GM04504 (cell line): ENCODE data around the gene ZSWIM7.
"Not testable (repeated sequence)": the region's sequence is repeated elsewhere in the genome, so short reads cannot be mapped to it uniquely, and the experiment has no call there.

Experiments
- DNase-seq: peaks from one replicate; pipeline ENCODE4 v3.0.0-alpha.2; 2012; ENCODE audit warnings: low read depth

ZSWIM7 gene

DNA sequence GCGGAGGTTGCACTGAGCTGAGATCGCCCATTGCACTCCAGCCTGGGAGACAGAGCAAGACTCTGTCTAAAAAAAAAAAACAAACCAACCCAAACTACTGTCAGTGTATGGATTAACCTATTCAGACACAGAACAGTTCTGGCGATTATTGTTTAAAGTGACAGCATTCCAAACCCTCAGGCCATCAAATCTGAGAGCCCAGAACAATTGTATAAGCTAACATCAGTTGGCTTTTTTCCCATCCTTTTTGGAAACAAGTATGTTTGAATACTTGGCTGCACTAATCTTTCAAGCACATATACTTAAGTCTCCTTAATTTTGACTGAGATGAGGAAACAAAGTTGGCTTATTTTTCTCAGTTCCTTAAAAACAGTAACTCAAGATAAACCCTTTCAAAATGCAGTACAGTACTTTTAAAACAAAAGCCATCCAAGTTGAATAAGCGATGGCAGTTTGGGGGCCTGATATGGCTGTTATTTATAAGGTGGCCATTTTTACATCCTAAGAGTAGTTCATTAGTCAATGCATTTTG is 1.4 kb downstream of the ZSWIM7 start:
- no peak for DNase-seq

DNA sequence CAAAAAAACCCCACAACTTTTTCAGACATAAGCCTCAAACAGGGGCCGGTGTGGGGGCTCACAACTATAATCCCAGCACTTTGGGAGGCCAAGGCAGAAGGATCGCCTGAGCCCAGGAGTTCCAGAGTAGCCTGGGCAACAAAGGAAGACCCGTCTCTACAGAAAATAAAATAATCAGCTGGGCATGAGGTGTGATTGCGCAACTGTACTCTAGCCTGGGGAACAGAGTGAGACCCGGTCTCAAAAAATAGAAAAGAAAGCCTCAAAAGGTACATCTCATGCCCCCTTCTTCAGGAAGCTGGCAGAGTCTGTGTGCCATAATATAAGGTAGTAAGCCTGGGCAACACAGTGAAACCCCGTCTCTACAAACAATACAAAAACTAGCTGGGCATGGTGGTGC is 3.2 kb downstream of the ZSWIM7 start:
- DNase-seq: no peak

DNA sequence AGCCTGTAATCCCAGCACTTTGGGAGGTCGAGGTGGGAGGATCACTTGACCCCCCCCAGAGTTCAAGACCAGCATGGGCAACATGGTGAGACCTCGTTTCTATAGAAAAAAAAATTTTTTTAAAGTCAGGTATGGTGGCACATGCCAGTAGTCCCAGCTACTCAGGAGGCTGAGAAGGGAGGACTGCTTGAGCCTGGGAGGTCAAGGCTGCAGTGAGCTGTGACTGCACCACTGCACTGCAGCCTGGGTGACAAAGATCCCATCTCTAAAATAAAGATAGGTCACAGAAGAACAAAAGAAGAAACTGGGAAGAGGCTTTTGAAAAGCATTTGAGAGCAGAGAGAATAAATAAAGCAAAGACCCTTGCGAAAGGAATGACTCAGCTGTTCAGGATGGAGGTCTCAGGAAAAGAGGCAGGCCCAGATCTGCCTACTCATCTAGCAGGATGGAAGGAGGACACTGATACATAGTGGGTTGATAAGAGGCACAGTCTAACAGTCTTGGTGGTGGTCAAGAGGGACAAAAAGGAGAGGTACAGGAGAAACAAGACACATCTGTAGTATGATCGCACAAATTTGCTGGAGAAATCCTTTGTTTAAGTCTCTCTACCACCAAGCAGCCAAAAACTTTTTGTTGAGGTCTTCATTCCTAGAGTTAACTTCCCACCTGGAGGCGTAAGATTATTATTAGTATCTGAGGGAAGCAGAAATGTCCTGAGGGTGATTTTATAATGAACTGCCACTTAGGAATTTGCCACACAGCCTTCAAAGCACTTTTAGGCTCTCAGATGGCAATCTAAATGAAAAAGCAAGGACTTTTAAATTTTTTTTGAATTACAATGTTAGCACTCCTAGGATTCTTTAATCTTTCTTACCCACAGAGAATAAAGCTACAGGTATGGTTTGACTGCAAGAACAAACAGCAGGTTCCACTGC is 17.6 kb downstream of the ZSWIM7 start:
- DNase-seq: no peak

DNA sequence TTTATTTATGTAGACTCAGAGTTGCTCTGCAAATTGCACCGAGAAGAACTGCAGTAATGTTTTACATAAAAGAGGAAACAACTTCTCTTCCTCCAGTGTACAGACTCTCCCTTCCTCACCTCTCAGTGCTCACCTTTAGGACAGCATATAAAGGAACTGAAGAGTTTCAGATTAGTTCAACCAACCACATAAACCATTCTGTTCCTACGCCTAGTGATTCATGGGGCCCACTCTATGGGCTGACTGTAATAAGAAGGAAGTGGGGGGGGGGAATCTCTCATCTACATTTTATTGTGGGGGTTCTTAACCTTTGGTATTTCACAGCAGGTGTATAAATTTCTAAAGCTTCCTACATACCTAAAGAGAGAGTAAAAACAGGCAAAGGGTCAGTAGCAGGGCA is 18.3 kb downstream of the ZSWIM7 start:
- no peak for DNase-seq

DNA sequence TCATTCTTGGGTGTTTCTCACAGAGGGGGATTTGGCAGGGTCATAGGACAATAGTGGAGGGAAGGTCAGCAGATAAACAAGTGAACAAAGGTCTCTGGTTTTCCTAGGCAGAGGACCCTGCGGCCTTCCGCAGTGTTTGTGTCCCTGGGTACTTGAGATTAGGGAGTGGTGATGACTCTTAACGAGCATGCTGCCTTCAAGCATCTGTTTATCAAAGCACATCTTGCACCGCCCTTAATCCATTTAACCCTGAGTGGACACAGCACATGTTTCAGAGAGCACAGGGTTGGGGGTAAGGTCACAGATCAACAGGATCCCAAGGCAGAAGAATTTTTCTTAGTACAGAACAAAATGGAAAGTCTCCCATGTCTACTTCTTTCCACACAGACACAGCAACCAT is 20.5 kb downstream of the ZSWIM7 start:
- not testable (repeated sequence) for DNase-seq

DNA sequence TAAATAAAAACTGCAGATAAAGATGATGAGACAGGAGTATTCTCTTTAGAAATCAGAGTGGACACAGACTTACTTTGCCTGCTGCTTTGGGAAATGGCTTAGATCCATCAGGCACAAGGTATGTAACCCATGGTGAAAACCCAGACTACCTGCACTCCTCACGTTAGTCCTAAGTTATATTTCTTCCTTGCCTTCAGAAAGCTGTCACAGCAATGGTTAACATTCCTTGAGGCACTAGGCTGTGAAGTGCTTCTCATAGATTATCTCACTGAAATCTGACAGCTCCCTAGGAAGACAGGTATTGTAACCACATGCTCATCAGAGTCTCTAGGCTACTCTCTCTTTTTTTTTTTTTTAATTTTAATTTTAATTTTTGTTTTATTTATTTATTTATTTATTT is 20.9 kb downstream of the ZSWIM7 start:
- no peak for DNase-seq

DNA sequence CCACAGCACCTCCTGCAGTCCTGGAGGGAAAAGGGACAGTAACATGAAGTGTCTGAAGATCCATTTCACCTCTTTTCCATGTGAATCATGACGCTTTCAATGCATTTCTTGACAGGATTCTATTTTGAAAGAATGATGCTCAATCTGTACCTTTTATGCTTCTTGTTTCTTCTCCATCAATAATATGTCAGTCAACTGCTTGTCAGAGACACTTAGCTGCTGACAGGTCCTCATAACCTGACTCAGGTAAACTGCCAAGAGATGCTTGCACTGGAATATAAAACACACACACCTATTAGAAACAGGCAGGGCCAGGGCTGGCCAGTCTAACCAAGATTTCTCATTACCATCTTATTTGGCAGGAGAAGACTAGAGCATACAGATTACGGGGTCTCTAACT is 21.6 kb downstream of the ZSWIM7 start:
- DNase-seq: no peak

DNA sequence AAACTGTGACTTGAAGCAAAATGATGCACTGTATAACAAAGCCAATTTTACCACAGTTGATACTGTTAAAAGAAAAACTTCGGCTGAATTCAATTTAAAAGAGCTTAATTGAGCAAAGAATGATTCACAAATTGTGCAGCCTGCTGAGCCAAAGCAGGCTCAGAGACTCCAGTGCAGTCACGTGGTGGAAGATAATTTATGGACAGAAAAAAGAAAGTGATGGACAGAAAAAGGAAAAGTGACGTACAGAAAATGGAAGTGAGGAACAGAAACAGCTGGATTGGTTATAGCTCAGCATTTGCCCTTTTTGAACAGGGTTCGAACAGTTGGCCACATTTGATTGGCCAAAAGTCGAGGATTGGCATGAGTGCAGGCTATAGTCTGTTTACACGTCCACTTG is 25.7 kb downstream of the ZSWIM7 start:
- DNase-seq: no peak

DNA sequence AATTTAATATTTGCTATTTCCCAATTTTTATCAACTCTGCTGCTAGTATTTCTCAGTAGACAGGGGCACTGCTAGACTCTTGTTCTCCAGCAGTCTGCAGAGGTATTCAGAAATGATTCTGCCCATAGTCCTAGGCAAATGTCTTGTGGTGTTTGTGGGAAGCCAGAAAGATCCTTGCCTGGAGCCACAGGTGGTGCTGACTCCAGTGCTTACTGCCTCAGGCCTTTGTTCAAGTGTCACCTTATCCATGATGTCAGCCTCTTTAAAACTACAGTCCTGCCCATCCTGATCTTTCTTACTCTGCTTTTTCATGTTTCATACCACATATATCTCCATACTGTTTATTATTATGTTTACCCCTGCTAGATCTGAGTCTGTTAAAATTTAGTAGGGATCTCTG is 26.5 kb downstream of the ZSWIM7 start:
- no peak for DNase-seq

DNA sequence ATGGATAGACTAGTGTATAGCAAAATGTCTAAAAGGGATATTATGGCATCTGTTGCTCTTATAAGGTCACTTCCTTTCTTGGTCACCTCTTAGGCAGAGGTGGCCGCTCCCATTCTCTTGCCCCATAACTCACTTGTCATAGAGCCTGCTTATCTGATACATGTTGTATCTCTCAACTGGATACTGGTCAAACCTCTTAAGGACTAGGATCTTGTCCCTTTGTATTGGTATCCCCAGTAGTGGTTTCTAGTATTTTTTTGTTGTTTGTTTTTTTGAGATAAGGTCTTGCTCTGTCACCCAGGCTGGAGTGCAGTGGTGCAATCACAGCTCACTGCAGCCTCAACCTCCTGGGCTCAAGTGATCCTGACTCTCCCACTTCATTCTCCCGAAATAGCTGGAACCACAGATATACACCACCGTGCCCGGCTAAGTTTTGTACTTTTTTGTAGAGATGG is 27.0 kb downstream of the ZSWIM7 start:
- no peak for DNase-seq

DNA sequence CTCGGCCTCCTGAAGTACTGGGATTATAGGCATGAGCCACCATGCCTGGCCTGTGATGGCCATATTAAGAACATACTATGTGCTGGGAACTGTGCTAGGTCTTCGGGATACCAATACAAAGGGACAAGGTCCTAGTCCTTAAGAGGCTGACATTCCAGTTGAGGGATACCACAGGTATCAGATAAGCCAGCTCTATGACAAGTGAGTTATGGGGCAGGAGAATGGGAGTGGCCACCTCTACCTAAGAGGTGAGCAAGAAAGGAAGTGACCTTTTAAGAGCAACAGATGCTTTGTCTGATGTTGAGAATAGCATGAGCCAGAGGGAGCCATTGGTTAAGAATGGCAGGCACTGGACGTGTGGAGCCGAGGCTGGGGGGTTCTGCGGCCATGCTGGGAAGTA is 27.6 kb downstream of the ZSWIM7 start:
- no peak for DNase-seq

DNA sequence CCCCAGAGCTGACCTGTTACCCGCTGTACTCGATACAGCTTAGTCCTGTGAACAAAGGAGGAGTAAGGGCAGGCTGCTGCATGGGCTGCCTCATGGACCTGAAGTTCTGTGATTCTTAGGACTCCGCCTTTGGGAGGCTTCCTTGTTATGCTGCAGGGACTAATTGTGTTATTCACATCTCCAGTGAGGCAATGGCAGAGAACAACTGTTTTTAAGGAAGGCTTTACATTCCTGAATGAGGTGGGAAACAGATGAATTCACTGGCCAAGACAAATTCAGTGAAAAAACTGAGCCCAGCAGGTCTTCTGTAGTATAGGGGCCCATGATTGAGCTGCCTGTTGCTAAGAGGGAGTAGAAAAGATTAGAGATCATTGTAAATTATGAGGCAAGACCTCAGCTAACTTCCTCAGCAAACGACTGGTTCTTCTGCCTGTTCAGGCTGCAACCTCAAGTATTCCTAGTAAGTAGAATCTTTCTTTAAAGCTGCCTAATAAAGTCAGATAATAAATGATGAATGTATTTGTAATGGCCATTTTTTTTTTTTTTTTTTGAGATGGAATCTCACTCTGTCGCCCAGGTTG is 28.3 kb downstream of the ZSWIM7 start:
- no peak for DNase-seq

DNA sequence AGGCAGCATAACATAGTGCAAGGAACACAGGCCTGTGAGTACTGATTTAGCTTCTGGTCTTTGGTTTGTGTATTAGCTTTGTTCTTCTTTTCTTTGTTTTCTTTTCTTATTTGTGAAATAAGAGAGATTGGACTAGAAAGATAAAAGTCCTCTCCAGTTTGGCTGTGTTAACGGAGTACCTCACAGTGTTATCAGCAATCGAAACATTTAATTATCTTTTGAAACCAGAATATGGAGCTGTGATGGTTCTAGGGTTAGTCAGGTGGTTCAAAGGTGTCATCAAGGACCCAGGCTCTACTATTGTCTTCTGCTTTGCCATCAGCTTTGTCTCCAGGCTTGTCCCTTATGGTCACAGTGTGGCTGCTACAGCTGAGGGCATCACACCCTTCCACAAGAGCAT is 29.0 kb downstream of the ZSWIM7 start:
- no peak for DNase-seq

DNA sequence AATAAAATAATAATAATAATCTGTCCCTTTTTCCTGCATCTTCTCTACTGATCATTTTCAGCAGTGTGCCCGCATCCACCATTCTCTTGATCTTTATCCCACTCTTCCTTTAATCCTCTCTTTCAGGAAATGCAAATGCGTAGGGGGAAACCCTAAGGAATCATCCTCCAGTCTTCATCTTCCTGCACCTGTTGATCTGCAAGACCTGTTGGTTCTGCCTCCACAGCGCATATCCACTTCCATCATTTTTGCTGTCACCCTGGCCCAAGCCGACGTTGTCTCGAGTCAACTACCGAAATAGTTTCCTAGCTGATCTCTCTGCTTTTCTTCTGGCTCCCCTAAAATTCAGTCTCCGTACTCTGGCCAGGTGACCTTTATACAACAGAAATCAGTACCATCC is 30.0 kb downstream of the ZSWIM7 start:
- no peak for DNase-seq

DNA sequence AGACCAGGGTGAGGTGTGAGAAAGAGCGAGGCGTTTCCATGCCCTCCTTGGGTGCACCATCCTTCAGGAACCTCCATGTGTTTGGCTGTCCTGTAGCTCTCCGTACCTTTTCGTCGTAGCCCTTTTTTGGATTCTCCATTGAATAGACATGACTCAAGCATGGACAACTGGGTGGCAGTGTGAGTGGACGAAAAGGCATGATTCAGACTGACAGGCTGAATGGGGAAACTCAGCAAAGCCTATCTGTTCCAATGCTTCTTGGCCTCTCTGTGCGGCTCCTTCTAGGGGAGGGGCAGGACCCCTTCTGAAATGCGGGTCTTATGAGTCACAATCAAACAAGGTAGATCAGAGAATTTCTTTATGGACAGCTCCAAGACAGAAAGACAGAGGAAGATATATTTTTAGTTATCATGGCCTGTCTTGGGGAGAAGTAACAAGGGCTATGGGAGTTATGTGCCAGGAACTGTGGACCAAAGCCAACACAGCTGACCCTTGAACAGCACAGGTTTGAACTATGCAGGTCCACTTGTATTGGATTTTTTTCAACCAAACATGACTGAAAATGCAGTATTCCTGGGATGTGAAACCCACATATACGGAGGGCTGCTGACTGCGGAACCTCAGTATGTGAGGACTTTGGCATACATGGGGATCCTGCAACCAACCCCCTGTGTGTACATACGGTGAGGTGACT is 31.7 kb downstream of the ZSWIM7 start:
- no peak for DNase-seq

DNA sequence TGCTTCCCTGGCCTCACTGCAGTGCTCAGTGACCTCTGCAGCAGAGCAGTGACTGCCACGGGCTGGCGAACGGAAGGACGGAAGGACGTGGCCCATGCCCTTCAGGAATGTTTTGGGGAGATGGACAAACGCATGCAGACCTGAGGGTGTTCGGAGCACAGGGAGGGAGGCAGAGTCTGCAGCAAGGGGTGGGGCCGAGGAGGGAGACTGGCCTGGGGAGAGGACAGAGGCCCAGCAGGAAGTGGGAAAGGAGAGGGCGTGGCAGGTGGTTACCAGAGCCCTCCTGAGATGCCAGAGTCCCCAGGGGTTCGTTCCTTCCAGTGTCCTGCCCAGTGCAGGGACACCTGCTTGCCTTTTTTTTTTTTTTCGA is 32.6 kb downstream of the ZSWIM7 start:
- DNase-seq: no peak

DNA sequence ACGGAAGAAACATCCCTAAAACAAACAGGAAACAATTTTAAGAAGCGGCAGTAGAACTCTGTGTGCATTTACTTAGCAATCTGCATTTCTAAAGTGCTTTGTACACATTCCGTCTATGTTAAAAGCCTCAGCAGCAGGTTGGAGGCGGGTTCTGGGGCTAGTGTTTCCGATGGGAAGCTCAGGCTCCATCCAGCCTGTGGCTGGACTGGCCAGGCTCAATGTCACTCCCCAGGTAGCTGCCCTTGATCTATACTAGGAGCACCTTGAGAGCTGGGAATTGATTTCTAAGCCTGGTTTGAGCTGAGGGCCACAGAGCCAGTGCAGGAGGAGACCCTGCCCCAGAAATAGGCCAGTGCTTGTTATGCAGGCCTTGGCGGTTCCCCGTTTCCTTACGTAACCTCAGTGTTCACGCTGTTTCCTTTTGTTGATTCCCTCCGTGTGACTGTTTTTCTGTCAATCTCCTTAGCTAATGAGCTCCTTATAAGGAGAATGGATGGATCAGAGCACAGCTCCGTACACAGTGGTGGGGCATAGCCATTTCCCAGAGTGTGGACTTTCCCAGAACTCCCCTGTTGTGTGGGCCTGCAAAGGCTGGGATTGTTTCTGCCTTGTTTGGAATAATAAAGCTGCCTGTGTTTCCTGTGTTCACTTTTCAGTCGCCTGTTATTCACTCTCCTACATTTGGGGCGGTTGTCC is 33.2 kb downstream of the ZSWIM7 start:
- DNase-seq: no peak

DNA sequence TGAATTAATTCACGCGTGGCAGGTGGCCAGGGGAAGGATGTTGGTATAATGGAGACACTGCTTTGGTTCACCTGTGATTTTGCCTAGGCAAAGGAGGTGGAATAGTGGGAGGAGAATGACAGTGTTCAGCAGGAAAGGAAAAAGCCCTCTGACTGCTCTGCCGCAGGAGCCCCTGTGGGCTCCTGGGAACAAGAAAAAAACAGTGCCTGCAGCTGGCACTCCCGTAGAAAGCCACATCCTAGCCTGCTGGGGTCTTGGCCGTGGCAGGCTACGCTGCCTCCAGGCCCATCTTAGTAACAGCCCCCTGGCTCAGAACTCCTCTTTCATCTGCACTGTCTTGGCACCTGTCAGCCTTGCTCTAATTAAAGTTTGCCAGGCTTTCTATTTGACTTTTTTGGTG is 34.0 kb downstream of the ZSWIM7 start:
- DNase-seq: no peak

DNA sequence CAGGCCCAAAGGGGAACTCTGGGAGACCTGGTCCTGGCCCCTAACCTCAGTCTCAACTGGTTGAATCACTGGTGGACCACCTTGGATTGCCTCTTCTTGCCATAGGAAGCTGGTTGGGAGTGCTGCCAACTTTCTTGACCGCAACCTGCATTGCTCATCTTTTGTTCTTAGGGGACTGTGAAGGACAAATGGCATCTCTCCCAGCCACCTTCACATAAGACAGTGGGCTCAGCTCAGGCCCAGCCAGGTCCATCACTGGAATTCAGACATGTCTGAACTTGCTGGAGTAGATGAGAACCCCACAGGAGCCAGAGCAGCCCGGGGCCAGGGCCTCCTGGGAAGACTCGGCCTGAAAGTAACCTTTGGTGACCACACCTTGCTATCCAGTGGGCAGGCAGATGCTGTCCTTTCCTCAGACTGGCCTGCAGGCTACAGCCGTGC is 35.8 kb downstream of the ZSWIM7 start:
- no peak for DNase-seq

DNA sequence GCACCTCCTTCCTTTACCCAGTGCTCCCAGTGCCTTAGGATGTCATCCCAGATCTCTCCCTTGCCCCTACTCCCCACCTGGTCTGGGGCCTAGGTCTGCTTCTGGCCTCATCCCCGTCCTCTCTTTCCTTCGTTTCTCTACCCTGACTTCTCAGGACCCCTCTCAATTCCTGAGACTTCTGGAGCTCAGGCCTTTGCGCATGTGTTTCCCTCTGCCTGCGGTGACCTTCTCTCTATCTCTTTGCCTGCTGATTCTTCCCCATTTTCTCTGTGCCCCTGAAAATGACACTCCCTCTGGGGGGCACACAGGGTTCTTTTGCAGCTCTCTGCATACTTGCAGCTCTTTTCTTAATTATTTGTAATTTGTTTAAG is 41.0 kb downstream of the ZSWIM7 start:
- no peak for DNase-seq

DNA sequence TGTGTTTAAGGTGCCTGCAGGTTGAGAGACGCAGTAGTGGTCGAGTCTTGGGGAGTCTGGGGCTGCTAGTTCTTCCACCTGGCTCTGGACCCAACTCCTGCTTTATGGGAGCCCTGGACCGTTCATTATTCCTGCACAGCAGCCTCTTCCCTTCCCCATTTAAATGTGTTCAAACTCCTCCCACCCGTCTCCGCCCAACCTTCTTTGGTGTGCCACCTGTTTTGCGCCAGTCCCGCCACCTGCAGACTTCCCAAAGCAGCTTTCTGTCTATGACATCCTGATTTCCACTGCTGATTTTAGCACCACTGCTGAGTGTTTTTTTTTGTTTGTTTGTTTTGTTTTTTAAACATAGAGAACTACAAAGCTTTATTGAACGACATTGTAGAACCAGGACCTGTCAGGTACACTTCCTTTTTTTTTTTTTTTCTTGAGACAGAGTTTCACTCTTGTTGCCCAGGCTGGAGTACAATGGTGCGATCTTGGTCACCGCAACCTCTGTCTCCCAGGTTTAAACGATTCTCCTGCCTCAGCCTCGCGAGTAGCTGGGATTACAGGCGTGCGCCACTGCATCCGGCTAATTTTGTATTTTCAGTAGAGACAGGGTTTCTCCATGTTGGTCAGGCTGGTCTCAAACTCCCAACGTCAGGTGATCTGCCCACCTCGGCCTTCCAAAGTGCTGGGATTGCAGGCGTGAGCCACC is 41.7 kb downstream of the ZSWIM7 start:
- DNase-seq: no peak

DNA sequence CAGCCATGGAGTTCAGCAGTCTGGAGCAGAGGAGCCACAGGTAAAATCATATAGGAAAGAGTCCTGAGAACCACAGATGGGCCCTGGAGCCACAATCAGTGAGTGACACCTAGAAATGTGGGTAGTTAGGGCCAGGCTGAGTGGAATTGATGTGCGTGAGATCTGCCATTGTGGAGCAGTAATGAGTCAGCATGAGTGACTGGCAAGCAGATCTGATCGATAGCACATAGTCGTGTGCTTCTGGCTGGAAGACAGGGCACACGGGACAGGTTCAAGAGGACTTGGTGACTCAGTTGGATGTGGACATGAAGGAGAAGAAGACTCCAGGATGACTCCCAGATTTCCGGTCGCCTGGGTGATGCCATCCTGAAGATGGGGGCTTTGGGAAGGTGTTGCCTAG is 42.3 kb downstream of the ZSWIM7 start:
- DNase-seq: no peak
